Endothelial cell of umbilical vein (primary cell): ENCODE measurements around the gene SLC24A3. TPM values are rescaled to one million over a fixed set of nuclear protein-coding genes. Genes with fewer than 3 reads are reported as not detected.

ENCODE experiments used
- BruUV-seq: library from RNA; stranded (reverse); fragments of 400-500 nt; replicated peaks from 2 replicates; lab custom pipeline; 2021; lab: Mats Ljungman, UMichigan
- CTCF ChIA-PET: fragments of 300-600, 350-600 bp; sonication (Branson Sonifier 250); formaldehyde crosslinking; loops from one replicate; lab custom pipeline; 2021; ENCODE audit warnings: antibody characterized with exemption, inconsistent platforms; lab: Charles Lee
- POLR2A ChIA-PET: fragments of 300-600, 350-600 bp; sonication (Branson Sonifier 250); formaldehyde crosslinking; loops from one replicate; lab custom pipeline; 2021; ENCODE audit warnings: antibody characterized with exemption, inconsistent platforms; lab: Charles Lee
- DNase-seq: peaks from one replicate; pipeline ENCODE4 v3.0.0-alpha.2; 2011; ENCODE audit warnings: low read depth, low spot score
- FAIRE-seq: peaks from 2 replicates; lab custom pipeline; 2011; peaks lifted over from hg19 to GRCh38; lab: Jason Lieb, UNC
- H2AFZ ChIP-seq: 2 replicates; pipeline ENCODE4 v1.6.0; 2012; ENCODE audit warnings: low read depth, low read length, control low read depth, inconsistent platforms
- H3K27ac ChIP-seq: 2 replicates; pipeline ENCODE4 v1.5.1; 2011; ENCODE audit warnings: low read depth, mild to moderate bottlenecking, control low read depth, low read length, moderate library complexity; ENCODE audit not compliant: insufficient read depth
- H3K27me3 ChIP-seq, 2 experiments: 2 replicates each; pipeline versions ENCODE4 v1.6.0 to v1.6.1; 2011; ENCODE audit warnings: low read length in 2 of 2, mixed read lengths in 1 of 2; ENCODE audit not compliant: control insufficient read depth in 2 of 2, insufficient read depth in 2 of 2
- H3K36me3 ChIP-seq, 2 experiments: 2 replicates in 1 of 2; 3 replicates in 1 of 2; pipeline ENCODE4 v1.5.1; 2011; ENCODE audit warnings: low read length in 2 of 2, mild to moderate bottlenecking in 1 of 2, moderate library complexity in 1 of 2; ENCODE audit not compliant: control insufficient read depth in 2 of 2, insufficient read depth in 2 of 2; ENCODE audit errors: extremely low read depth in 1 of 2
- H3K4me1 ChIP-seq: 3 replicates; pipeline ENCODE4 v1.5.1; 2011; ENCODE audit warnings: mild to moderate bottlenecking, low read length; ENCODE audit not compliant: control insufficient read depth, insufficient read depth; ENCODE audit errors: extremely low read depth
- H3K4me2 ChIP-seq: 2 replicates; pipeline ENCODE4 v1.6.1; 2011; ENCODE audit warnings: low read length, control low read depth, mixed read lengths; ENCODE audit not compliant: insufficient read depth
- H3K4me3 ChIP-seq, 3 experiments: fragments of 200-600 bp in 1 of 3; sonication (generic), shearing (Covaris generic) in 1 of 3; replicated peaks in 1 of 3; 2 replicates each; pipeline ENCODE4 v1.5.1; 2011 to 2016; ENCODE audit warnings: control low read depth in 3 of 3, low read length in 3 of 3, mild to moderate bottlenecking in 2 of 3, inconsistent platforms in 1 of 3, low read depth in 1 of 3, moderate library complexity in 1 of 3; ENCODE audit not compliant: insufficient read depth in 1 of 3
- H3K79me2 ChIP-seq: 2 replicates; pipeline ENCODE4 v1.6.0; 2012; ENCODE audit warnings: low read length, inconsistent platforms; ENCODE audit not compliant: control insufficient read depth, insufficient read depth
- H3K9ac ChIP-seq: replicated peaks from 2 replicates; pipeline ENCODE3; 2011; ENCODE audit warnings: low read length, control low read depth; ENCODE audit not compliant: insufficient read depth; ENCODE audit errors: extremely low read depth
- H3K9me1 ChIP-seq: replicated peaks from 3 replicates; pipeline ENCODE4 v1.6.0; 2011; ENCODE audit warnings: mild to moderate bottlenecking, low read length; ENCODE audit not compliant: control insufficient read depth, insufficient read depth; ENCODE audit errors: extremely low read depth
- H3K9me3 ChIP-seq: replicated peaks from 2 replicates; pipeline ENCODE4 v1.5.1; 2012; ENCODE audit warnings: low read length, inconsistent platforms; ENCODE audit not compliant: control insufficient read depth, insufficient read depth
- H4K20me1 ChIP-seq: replicated peaks from 2 replicates; pipeline ENCODE3; 2011; ENCODE audit warnings: mild to moderate bottlenecking, low read length; ENCODE audit not compliant: control insufficient read depth, insufficient read depth; ENCODE audit errors: extremely low read depth
- EZH2 ChIP-seq: IDR thresholded peaks from 2 replicates; pipeline ENCODE4 v1.6.1; 2012; ENCODE audit warnings: borderline replicate concordance, low read depth, mild to moderate bottlenecking, moderate library complexity, low read length, inconsistent platforms; ENCODE audit not compliant: severe bottlenecking
- FOS ChIP-seq: IDR thresholded peaks from 2 replicates; pipeline ENCODE4 v1.6.1; 2011; ENCODE audit warnings: mild to moderate bottlenecking, low read length, moderate library complexity, borderline replicate concordance; ENCODE audit not compliant: insufficient read depth
- GATA2 ChIP-seq: IDR thresholded peaks from 2 replicates; pipeline ENCODE4 v1.7.0; 2011; ENCODE audit warnings: low read depth, mild to moderate bottlenecking, moderate library complexity, mixed read lengths, low read length; ENCODE audit not compliant: insufficient read length, insufficient read depth
- JUN ChIP-seq: IDR thresholded peaks from 2 replicates; pipeline ENCODE4 v1.6.1; 2011; ENCODE audit warnings: borderline replicate concordance, low read depth; ENCODE audit not compliant: insufficient read length, insufficient read depth
- MYC ChIP-seq: IDR thresholded peaks from one replicate; pipeline ENCODE4 v1.6.1; 2011; ENCODE audit warnings: mild to moderate bottlenecking, low read depth, low read length
- POLR2A ChIP-seq: IDR thresholded peaks from 2 replicates; pipeline ENCODE4 v1.6.1; 2012; ENCODE audit warnings: low read depth, mild to moderate bottlenecking, control low read depth, low read length
- POLR2AphosphoS5 ChIP-seq: IDR thresholded peaks from 2 replicates; pipeline ENCODE4 v1.6.1; 2012; ENCODE audit warnings: low read depth, mild to moderate bottlenecking, control low read depth, low read length, moderate library complexity; ENCODE audit not compliant: insufficient read depth
- dilution Hi-C: fragments of 300-500 bp; cut with MboI; formaldehyde crosslinking; loops from one replicate; pipeline ENCODE4 v1.15.0; 2019; ENCODE audit warnings: low sequenced_read_pairs; ENCODE audit not compliant: extremely low pct_ligation_motif_present
- intact Hi-C: fragments of 100-400 bp; cut with micrococcal nuclease; formaldehyde crosslinking; loops from one replicate; pipeline ENCODE4 v1.10.0; 2022
- polyA plus RNA-seq, 4 experiments: library from polyadenylated mRNA; depleted of rRNA in 3 of 4; stranded (reverse) in 3 of 4; unstranded in 1 of 4; fragments of >200 nt; gene quantifications; 2 replicates each; pipeline versions ENCODE4 v1.2.1 to v1.2.3, GENCODE V29; 2011 to 2012; ENCODE audit warnings: missing spikeins in 1 of 4
- total RNA-seq: library from RNA; stranded (reverse); gene quantifications from 2 replicates; pipeline ENCODE4 v1.2.3, GENCODE V29; 2021
- TF ChIP-seq, protein P1 (sequence below): IDR thresholded peaks from 2 replicates; pipeline ENCODE4 v1.6.1; 2011; ENCODE audit not compliant: insufficient read depth, insufficient read length
- TF ChIP-seq, protein P2 (sequence below), 2 donors: IDR thresholded peaks; 1 replicate in 1 of 2; 2 replicates in 1 of 2; pipeline ENCODE4 v1.5.1; 2011; ENCODE audit warnings: low read length in 2 of 2, mild to moderate bottlenecking in 2 of 2, moderate library complexity in 2 of 2, control low read depth in 1 of 2, inconsistent platforms in 1 of 2, low read depth in 1 of 2; ENCODE audit not compliant: insufficient read depth in 1 of 2; ENCODE audit errors: extremely low read depth in 1 of 2

Gene SLC24A3
- total and polyA plus RNA-seq, 2 donors (not counting 3 experiments of a cell fraction or from before 2014, with no cell fraction given) = not detected

DNA sequence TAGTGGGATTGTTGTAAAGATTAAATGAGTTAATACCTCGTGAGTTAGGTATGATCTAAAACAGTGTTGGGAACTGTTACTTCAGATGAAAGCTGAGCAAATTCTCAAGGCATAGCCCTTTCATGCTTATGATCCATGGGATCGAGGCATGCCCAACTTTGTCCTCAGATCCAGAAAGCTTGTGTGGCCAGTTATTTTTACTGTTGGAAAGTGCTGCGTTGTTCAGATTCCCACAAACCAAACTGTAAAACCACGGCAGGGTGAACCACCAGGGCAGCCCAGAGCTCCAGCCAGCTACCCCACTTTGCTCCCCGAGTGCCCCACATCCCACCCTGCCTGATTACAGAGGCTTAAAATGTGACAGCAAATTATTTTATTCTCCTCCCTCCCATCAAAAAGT, 406.3 kb downstream of the SLC24A3 start:
- Histone ChIP-seq H3K9me1 (no peaks in the 10 kb centered on the region), H2AFZ (no peak overlapping the region), H3K27ac (no peak overlapping the region), H3K4me2 (no peak overlapping the region), H4K20me1 (no peaks in the 10 kb centered on the region), H3K9me3 (no peaks in the 10 kb centered on the region), H3K4me3 (no peak overlapping the region), H3K4me1 (no peaks in the 10 kb centered on the region), H3K79me2 (no peaks in the 10 kb centered on the region), H3K27me3 (peaks cover 0 to 1% of the 10 kb centered on the region in 2 experiments), H3K36me3 (no peaks in the 10 kb centered on the region), H3K9ac (no peak overlapping the region)
- no peak for FAIRE-seq
- no peak for DNase-seq
- no peak for TF ChIP-seq POLR2AphosphoS5
- TF ChIP-seq, protein P1, sequence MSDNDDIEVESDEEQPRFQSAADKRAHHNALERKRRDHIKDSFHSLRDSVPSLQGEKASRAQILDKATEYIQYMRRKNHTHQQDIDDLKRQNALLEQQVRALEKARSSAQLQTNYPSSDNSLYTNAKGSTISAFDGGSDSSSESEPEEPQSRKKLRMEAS = no peak
- TF ChIP-seq JUN = no peak
- TF ChIP-seq MYC = no peak
- no peak for TF ChIP-seq EZH2
- TF ChIP-seq FOS = no peak
- TF ChIP-seq, protein P2, sequence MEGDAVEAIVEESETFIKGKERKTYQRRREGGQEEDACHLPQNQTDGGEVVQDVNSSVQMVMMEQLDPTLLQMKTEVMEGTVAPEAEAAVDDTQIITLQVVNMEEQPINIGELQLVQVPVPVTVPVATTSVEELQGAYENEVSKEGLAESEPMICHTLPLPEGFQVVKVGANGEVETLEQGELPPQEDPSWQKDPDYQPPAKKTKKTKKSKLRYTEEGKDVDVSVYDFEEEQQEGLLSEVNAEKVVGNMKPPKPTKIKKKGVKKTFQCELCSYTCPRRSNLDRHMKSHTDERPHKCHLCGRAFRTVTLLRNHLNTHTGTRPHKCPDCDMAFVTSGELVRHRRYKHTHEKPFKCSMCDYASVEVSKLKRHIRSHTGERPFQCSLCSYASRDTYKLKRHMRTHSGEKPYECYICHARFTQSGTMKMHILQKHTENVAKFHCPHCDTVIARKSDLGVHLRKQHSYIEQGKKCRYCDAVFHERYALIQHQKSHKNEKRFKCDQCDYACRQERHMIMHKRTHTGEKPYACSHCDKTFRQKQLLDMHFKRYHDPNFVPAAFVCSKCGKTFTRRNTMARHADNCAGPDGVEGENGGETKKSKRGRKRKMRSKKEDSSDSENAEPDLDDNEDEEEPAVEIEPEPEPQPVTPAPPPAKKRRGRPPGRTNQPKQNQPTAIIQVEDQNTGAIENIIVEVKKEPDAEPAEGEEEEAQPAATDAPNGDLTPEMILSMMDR (IDR thresholded peaks at IDR 0.05; ENCODE audit: extremely low read depth in 1 of 2, insufficient read depth in 1 of 2, low read depth in 1 of 2, low read length in 2 of 2) = no peak
- TF ChIP-seq POLR2A = no peak
- no peak for TF ChIP-seq GATA2
- POLR2A ChIA-PET = no interaction called here
- dilution Hi-C loops (no loop called here), intact Hi-C loops (no loop called here)
- CTCF ChIA-PET = interaction anchor here (3.3 kb wide), 1 partner anchor 10 kb away, joined by 30 read pairs; no protein-coding TSS in a partner anchor
- BruUV-seq = no TSS peak
